Stimulated activated effector memory CD8-positive, alpha-beta T cell treated with anti-CD3 and anti-CD28 coated beads, Interleukin-12 subunit alpha, Interleukin-12 subunit beta, amount 100 ng/mL, for 72 hours (primary cell): Measurements from ENCODE around the gene OPN1MW3.
"Not testable (repeated sequence)": the region's sequence is repeated elsewhere in the genome, so short reads cannot be mapped to it uniquely, and the experiment has no call there.

Source experiments
- ATAC-seq: fragments of 150-1000 bp; cut with Tn5 transposase; 2 replicates; pipeline ENCODE4 v1.10.0; 2021
- DNase-seq, 2 donors: peaks; one replicate each; pipeline ENCODE4 v3.0.0; 2021 to 2022; ENCODE audit warnings: low spot score in 2 of 2
- H3K27ac Mint-ChIP-seq: one replicate; pipeline ENCODE4 v1.8.0; 2022; ENCODE audit warnings: mild to moderate bottlenecking, mixed read lengths
- H3K36me3 Mint-ChIP-seq: one replicate; pipeline ENCODE4 v1.8.0; 2022; ENCODE audit warnings: mild to moderate bottlenecking, mixed read lengths
- H3K4me1 Mint-ChIP-seq: one replicate; pipeline ENCODE4 v1.8.0; 2022; ENCODE audit warnings: mixed read lengths
- H3K4me3 Mint-ChIP-seq: one replicate; pipeline ENCODE4 v1.8.0; 2022; ENCODE audit warnings: mild to moderate bottlenecking, mixed read lengths
- H3K9me3 Mint-ChIP-seq: one replicate; pipeline ENCODE4 v1.8.0; 2022; ENCODE audit warnings: mixed read lengths

The OPN1MW3 gene

GRCh38 chrX:154269245-154269644 is 11.9 kb downstream of the OPN1MW3 start:
- not testable (repeated sequence) for DNase-seq, H3K9me3 Mint-ChIP-seq, ATAC-seq, H3K27ac Mint-ChIP-seq, H3K36me3 Mint-ChIP-seq, H3K4me1 Mint-ChIP-seq, H3K4me3 Mint-ChIP-seq

- H3K4me3 Mint-ChIP-seq, H3K9me3 Mint-ChIP-seq, H3K4me1 Mint-ChIP-seq, H3K36me3 Mint-ChIP-seq, H3K27ac Mint-ChIP-seq, DNase-seq: not testable (repeated sequence)
- ATAC-seq: peak; percentile 98
Observed at GRCh38 chrX:154284489-154285338, 27.3 kb downstream of the OPN1MW3 start.

- not testable (repeated sequence) for H3K27ac Mint-ChIP-seq, H3K9me3 Mint-ChIP-seq, ATAC-seq, H3K36me3 Mint-ChIP-seq, H3K4me3 Mint-ChIP-seq, H3K4me1 Mint-ChIP-seq, DNase-seq
Observed at GRCh38 chrX:154286406-154286805, 29.0 kb downstream of the OPN1MW3 start.

- no peak within 1 kb of the TSS for H3K4me3 Mint-ChIP-seq
- DNase-seq (no peak), ATAC-seq (no peak)
- H3K27ac Mint-ChIP-seq: no peak within 1 kb of the TSS
- no peaks in the 10 kb centered on the region for H3K4me1 Mint-ChIP-seq
- no peaks in the 10 kb centered on the region for H3K36me3 Mint-ChIP-seq
- H3K9me3 Mint-ChIP-seq: no peaks in the 10 kb centered on the region
Observed at GRCh38 chrX:154294791-154295574, 37.6 kb downstream of the OPN1MW3 start, which contains the start of gene TEX28. TSS of gene TEX28 (minus strand) at chrX:154295124. CDS start at chrX:154292117, 3,007 bp downstream.

- no peaks in the 10 kb centered on the region for H3K4me1 Mint-ChIP-seq
- ATAC-seq: no peak
- H3K9me3 Mint-ChIP-seq: no peaks in the 10 kb centered on the region
- DNase-seq: no peak
- no peak within 1 kb of the TSS for H3K27ac Mint-ChIP-seq
- no peak within 1 kb of the TSS for H3K4me3 Mint-ChIP-seq
- H3K36me3 Mint-ChIP-seq: no peaks in the 10 kb centered on the region
Observed at GRCh38 chrX:154295664-154296310, 38.4 kb downstream of the OPN1MW3 start, which contains the start of gene TKTL1. TSS of gene TKTL1 (plus strand) at chrX:154295795. CDS start at chrX:154295860, 65 bp downstream.

- H3K4me3 Mint-ChIP-seq: no peak overlapping the region
- no peak for ATAC-seq
- no peaks in the 10 kb centered on the region for H3K4me1 Mint-ChIP-seq
- H3K27ac Mint-ChIP-seq: no peak overlapping the region
- DNase-seq: no peak
- H3K9me3 Mint-ChIP-seq: no peaks in the 10 kb centered on the region
- no peaks in the 10 kb centered on the region for H3K36me3 Mint-ChIP-seq
Observed at GRCh38 chrX:154296731-154297130, 39.3 kb downstream of the OPN1MW3 start.

- Mint-ChIP-seq H3K4me3 (no peak overlapping the region), H3K36me3 (no peaks in the 10 kb centered on the region), H3K9me3 (no peaks in the 10 kb centered on the region), H3K27ac (no peak overlapping the region), H3K4me1 (peaks cover 1% of the 10 kb centered on the region)
- DNase-seq: no peak
- no peak for ATAC-seq
Observed at GRCh38 chrX:154298312-154298711, 40.9 kb downstream of the OPN1MW3 start.

- no peaks in the 10 kb centered on the region for H3K36me3 Mint-ChIP-seq
- no peak for ATAC-seq
- no peak for DNase-seq
- no peaks in the 10 kb centered on the region for H3K9me3 Mint-ChIP-seq
- H3K4me3 Mint-ChIP-seq: no peak overlapping the region
- H3K4me1 Mint-ChIP-seq: peaks cover 6% of the 10 kb centered on the region
- no peak overlapping the region for H3K27ac Mint-ChIP-seq
Observed at GRCh38 chrX:154300816-154301215, 43.4 kb downstream of the OPN1MW3 start.

GRCh38 chrX:154302998-154303397 is 45.6 kb downstream of the OPN1MW3 start:
- H3K4me1 Mint-ChIP-seq: peaks cover 13% of the 10 kb centered on the region
- H3K4me3 Mint-ChIP-seq: not testable (repeated sequence)

GRCh38 chrX:154303476-154303875 is 46.1 kb downstream of the OPN1MW3 start:
- no peak for ATAC-seq
- Mint-ChIP-seq H3K9me3 (peaks cover 3% of the 10 kb centered on the region), H3K36me3 (no peaks in the 10 kb centered on the region), H3K4me3 (no peak overlapping the region), H3K4me1 (peaks cover 18% of the 10 kb centered on the region), H3K27ac (no peak overlapping the region)
- no peak for DNase-seq

More at GRCh38 chrX:154302998-154303397, 45.6 kb downstream of the OPN1MW3 start:
- ATAC-seq, DNase-seq, H3K9me3 Mint-ChIP-seq, H3K36me3 Mint-ChIP-seq, H3K27ac Mint-ChIP-seq: not testable (repeated sequence)

- Mint-ChIP-seq H3K9me3 (peaks cover 3% of the 10 kb centered on the region), H3K36me3 (no peaks in the 10 kb centered on the region), H3K4me1 (peaks cover 25% of the 10 kb centered on the region), H3K27ac (no peak overlapping the region), H3K4me3 (no peak overlapping the region)
- no peak for ATAC-seq
- no peak for DNase-seq
Observed at GRCh38 chrX:154304846-154305245, 47.5 kb downstream of the OPN1MW3 start.

GRCh38 chrX:154305541-154306205 is 48.3 kb downstream of the OPN1MW3 start:
- Mint-ChIP-seq H3K4me1 (peaks cover 25% of the 10 kb centered on the region), H3K27ac (no peak overlapping the region), H3K9me3 (peaks cover 3% of the 10 kb centered on the region), H3K4me3 (no peak overlapping the region), H3K36me3 (no peaks in the 10 kb centered on the region)
- no peak for DNase-seq
- no peak for ATAC-seq

- Mint-ChIP-seq H3K4me1 (peaks cover 39% of the 10 kb centered on the region), H3K27ac (no peak overlapping the region), H3K36me3 (no peaks in the 10 kb centered on the region), H3K9me3 (peaks cover 3% of the 10 kb centered on the region), H3K4me3 (no peak overlapping the region)
- no peak for DNase-seq
- no peak for ATAC-seq
Observed at GRCh38 chrX:154307202-154307601, 49.8 kb downstream of the OPN1MW3 start.

- ATAC-seq (peak; percentile 71), DNase-seq (peak; percentile 65 to 87)
- Mint-ChIP-seq H3K9me3 (peaks cover 3% of the 10 kb centered on the region), H3K4me3 (peak overlapping the region; percentile 13), H3K4me1 (peaks cover 49% of the 10 kb centered on the region), H3K27ac (no peak overlapping the region), H3K36me3 (no peaks in the 10 kb centered on the region)
Observed at GRCh38 chrX:154308108-154308946, 50.9 kb downstream of the OPN1MW3 start.
